ENCODE data around the gene MN1.

Gene MN1

DNA sequence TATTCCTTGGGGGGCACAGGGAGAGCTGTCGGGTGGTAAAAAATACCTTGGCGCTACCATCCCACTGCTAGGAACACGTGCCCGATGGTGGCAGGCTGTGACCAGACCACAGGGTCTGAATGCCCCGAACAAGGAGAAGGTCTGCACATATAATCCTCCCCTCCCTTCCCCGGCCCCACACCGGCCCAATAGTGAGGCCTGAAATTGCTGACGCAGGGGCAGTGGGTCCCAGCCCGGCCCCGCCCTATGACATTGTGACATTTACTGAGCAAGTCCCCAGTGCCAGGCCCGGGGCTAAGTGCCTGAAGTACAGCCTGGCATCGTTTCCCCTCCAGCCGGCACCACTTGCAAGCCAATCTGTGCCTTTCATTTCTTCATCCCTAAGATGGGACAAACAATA, 19.5 kb downstream of the MN1 start:
- DNase-seq (ENCODE audit: low spot score) = no peak

DNA sequence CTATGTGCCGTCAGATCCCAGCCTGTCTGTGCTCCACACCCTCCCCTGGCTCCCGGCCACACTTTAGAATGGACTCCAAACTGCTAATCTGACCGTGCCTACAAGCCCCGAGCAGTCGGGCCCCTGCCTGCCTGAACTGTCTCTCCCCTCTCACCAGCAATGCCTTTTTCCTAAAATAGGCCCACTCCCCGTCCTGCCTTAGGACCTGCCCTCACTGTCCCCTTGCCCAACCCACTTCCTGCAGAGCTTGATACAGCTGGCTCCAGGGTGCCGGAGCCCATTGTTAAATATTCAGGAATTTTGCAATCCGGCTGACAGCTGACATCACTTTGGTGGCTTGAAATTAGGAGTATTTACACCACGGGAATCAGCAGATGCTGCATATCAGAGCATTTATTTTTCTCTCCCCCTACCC, 21.4 kb downstream of the MN1 start:
- no peak for DNase-seq (ENCODE audit: low spot score)

DNA sequence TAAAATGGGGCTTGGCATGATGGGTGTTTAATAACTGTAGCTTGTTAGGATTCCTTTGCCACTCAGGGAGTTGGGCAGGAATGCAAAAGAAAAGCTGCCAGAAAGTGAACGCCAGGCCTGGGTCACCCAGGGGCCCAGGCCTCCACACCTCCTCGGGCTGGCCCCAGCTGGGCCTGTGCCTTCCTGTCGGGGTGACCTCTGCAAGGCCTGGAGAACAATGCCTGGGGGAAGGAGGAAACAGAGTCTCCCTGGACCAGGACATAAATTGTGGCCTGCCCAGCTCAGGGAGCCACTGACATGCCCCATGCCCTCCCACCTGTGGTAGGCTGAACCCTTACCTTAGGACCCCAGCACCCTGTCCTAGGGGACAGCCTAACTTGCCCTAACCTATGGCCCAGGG, 21.9 kb downstream of the MN1 start:
- DNase-seq (ENCODE audit: low spot score) = no peak

DNA sequence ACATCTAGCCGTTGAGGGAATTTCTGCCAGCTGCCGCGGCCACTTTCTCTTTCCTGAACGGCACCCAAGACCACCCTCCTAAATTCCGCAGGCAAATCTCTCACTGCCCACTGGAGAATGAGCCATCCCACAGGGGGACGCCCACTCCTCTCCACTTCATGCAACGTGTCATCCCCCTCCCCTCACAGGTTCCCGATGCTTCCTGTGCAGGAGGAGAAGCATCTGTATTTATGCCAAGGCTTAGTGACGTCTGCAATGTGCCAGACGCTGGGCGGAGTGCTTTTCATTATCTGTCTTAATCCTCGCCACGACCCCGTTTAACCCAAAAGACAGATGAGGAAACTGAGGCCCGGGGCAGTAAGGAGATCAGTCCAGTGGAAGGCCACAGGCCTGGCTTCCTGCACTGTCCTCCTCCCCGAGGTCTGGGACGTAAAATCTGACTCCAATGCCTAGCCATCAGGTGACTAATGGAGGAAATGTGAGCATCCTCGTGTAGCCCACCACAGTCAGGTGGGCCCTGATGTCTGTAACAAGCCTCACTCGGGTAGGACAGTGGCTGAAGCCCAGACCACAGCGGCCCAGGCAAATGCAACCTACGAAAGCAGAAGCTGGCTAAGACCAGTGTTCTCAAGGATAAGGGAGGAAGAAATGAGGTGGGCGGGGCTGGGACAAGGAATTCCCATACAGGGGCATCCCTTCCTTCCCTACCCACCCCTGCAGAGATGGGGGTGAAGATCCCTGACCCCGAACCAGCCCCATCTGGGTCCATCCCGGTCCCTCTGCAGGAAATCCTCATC, 23.1 kb downstream of the MN1 start:
- DNase-seq (ENCODE audit: low spot score) = no peak

DNA sequence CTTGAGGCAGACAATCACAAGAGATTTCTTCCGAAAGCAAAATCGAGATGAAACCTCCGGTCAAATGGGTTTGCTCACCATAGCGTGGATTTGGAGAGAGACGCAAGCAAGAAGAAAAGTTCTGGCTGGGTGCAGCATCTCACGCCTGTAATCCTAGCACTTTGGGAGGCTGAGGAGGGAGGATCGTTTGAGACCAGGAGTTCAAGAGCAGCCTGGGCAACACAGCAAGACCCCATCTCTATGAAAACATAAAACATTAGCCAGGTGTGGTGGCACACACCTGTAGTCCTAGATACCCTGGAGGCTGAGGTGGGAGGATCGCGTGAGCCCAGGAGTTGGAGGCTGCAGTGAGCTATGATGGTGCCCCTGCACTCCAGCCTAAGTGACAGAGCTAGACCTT, 24.4 kb downstream of the MN1 start:
- no peak for DNase-seq (ENCODE audit: low spot score)

DNA sequence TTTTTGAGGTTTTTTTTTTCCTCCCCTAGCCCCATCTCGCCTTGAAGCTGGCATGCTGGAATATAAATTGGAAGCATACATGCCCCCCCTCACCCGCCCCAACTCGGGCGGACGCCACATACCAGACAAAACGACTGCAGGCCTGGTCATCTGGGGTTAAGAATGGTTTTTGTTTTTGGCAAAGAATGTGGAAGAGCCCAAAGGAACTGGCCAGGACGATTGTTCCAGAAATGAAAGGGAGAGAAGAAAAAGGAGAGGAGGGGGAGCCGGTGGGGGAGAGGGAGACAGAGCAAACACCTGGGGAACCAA, 25.0 kb downstream of the MN1 start:
- no peak for DNase-seq (ENCODE audit: low spot score)

DNA sequence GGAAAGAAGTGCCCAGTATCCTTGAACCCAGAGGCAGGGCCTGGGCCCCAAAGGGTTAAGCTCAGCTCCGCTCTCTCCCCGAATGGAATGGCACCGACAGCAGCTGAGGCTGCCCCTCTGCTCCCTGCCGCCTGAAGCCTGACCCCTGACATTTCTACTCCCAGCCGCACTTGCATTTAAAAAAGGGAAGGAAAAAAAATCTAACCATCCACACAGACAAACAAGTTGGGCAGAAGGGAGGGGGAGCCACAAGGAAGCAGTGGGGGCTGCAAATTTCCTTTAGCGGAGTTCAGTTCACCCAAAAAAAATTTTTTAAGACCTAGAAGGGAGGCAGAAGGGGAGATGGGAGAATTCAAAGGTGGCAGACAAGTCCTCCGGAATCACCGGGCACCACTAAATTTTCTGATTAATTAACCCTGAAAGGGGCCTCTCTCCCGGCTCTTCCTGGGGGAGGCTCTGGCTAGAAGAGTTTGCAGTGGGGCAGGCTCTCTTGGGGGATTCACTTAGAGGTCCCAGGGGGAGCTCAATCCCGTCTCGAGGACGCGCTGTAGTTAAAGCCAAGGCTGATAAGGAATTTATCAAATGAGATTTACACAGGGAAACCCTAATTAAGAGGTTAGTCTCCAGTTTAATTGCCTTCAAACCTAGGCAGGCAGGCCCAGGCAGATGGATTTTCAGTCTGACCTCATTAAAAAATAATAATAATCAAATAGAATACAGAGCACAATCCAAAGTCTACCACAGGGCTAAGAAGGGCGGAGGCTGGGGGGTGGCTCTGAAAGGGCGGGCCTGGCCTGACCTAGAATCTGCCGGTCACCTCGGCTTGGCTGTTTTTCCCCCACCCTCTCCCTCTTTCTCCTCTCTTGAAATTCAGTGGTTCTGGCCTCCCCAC, 25.6 kb downstream of the MN1 start:
- no peak for DNase-seq (ENCODE audit: low spot score)

DNA sequence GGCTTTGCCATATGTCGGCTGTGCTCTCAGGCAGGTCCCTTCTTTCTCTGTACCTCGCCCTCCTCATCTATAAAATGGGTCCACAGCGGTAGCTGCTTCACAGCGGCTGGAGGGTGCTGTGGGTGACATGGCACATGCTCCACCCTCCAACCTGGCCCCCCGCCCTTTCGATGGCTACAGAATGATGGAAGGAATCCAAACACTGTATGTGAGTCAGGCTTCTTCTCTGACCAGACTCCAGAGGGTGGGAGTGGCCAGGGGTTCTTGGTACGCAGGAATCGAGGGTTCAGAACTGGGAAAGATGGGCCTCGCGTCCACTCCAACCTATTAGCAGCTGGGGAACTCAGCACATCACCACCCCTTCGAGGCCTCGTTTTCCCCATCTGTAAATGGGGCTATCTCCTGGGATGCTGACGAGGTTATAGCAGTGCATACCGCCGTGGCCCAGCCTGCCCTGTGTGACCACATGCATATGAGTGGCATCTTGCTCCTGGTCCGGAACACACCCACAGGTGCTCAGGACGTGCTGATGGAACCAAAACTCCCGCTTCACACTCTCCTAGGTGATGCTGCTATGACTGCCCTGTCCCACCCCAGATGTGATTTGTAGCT, 26.4 kb downstream of the MN1 start:
- DNase-seq (ENCODE audit: low spot score) = no peak

DNA sequence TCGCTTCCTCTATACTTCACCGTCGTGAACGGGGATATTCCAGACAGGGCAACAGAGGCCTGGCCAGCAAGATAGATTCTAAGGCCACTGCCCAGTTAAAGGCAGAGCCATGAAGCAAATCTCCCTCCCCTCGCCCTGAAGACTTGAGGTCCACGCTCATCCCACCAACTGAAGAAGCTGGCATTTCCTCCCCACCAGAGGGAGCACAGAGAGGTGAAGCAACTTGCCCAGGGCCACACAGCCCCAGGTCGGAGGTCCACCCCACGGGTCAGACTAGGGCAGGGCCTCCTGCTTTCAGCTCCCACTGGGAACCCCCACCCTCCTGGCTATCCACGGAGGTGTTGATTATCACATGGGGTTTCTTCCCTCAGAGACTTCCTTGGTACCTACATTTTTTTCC, 27.4 kb downstream of the MN1 start:
- no peak for DNase-seq (ENCODE audit: low spot score)

DNA sequence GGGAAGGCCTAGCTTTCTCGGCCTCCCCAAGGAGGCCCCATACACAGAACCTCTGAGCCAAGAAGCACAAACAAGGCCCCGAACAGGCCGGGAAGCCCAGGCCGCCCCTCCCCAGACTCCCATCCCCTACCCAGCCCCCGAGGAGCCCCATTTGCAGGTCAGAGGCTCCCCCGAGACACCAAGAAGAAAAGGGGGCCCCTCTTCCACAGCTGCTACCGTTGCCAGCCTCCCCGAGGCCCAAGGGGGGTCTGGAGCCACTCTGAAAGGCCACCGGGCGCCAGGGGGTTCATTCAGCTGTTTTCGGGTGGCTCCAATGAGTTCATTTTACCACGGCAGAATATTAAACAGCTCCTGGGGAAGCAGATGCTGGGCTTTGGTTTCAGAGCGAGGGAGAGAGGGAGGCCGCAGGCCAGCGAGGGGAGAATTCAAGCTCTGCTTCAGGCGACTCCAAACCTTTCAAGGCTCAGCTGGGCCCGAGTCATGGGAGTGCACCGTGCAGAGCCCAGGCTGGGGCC, 28.5 kb downstream of the MN1 start:
- DNase-seq (ENCODE audit: low spot score) = no peak

DNA sequence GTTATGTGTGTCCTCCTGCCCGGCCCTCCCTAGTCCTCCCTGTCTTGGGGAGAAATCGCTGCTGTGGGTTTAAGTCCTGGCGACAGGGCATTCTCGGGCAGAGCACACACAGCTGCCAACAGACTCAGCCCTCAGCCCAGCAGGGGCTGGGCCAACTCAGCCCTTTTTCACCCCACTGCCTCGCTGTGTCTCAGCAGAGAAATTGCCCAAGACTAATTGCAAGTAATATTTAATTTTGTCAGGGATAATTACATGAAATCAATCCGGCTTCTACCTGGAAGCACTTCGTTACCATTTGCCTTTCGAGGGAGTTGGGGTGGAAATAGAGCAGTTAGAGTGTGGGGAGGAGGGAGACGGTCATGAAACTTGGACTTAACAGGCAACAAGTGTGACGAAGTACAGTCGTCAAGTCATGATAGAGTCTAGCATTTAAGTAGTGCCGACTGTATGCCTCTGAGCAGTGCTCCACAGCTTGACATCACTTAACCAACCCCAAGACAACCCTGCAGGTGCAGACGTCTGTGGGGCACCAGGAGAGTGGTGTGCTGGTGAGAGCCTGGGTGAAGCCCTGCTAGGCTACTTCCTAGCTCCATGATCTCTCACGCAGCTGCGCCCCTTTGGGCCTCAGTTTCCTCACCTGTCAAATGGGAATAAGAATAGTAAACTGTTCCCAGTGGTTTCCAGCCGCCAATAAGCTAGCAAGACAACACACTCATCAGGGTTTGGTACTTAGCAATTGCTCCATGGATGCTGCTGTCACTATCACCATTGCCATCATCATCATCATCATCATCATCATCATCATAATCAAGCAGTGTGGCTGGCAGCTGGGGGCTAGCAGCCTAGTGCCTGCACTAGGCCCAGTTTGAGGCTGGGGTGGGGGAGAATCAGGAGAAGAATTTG, 29.2 kb downstream of the MN1 start:
- DNase-seq (ENCODE audit: low spot score) = no peak

DNA sequence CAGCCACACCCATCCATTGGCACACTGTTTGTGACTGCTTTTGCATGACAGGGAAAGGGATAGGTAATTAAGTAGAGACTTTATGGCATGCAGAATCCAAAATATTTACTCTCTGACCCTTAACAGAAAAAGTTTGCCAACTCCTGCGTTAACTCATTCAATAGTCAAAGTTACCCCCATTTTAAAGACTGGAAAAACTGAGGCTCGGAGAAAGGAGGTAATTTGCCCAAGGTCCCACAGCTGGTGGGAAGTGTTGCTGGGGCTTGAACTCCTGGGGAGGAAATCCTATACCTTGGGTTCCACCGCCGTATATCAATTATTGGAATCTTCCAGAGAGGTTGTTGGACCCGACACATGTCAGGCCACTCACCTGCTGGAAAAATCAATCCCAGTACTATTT, 29.9 kb downstream of the MN1 start:
- no peak for DNase-seq (ENCODE audit: low spot score)

DNA sequence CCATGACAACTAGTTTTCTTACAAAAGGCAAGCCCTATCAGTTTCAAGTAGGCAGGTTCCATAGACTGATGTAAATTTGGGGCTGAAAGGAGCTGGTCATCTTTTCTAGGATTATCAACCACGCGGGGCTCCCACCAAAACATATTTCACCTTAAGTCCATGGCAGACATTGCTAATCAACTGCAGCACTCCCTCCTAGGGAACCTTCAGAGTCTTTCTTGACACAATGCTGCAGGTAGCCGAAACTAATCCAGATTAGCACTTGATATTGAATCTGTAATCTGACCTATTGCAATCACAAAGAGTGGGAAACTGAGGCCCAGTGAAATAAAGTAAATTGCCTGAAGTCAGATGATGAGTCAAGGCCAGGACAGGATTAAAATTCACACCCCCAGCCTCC, 32.5 kb downstream of the MN1 start:
- DNase-seq (ENCODE audit: low spot score) = no peak

DNA sequence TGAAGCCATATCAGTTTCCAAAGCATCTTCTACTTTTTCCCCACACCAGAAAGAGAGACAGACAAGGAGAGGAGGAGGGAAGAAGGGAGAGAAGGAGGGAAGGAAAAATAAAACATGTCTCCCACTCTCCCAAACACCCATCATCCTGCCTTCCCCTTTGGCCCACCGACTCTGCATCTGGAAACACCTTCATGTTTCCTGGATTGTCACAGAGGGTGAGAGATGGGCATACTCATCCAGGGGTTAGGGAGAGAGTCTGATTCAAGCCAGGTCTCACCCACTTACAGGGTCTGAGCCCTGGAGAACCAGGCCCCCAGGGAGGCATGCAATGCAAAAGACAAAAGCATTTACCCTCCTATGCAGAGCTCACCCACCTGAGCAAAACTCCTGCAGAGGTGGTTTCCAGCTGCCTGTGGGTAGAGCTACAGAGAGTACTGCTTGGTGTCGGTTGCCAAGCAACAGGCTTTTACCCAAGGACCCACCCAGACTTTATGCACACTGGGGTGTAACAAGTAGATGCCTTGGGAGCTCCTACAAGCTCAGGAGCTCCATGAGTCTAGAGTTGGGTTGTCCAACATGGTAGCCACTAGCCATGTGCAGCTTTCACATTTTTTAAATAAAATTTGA, 33.4 kb downstream of the MN1 start:
- DNase-seq (ENCODE audit: low spot score) = no peak

DNA sequence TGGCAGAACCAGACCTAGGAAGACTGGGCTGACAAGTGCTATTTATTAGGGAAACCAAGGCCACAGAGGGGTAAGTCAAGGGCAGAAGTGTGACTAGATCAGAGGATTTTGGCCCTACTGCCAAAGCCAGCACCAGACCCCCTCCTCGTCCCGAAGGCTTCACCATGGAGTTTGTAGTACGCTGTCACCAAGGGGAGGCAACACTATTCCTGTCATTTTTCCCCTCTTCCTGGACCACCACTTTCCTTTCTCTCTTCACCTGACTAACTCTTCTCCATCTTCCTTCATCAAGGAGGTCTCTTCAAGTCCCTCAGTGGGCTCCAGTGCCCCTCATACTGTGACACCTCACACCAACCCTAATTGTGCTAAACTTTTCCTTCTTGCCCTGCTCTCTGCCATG, 34.9 kb downstream of the MN1 start:
- DNase-seq (ENCODE audit: low spot score) = no peak

DNA sequence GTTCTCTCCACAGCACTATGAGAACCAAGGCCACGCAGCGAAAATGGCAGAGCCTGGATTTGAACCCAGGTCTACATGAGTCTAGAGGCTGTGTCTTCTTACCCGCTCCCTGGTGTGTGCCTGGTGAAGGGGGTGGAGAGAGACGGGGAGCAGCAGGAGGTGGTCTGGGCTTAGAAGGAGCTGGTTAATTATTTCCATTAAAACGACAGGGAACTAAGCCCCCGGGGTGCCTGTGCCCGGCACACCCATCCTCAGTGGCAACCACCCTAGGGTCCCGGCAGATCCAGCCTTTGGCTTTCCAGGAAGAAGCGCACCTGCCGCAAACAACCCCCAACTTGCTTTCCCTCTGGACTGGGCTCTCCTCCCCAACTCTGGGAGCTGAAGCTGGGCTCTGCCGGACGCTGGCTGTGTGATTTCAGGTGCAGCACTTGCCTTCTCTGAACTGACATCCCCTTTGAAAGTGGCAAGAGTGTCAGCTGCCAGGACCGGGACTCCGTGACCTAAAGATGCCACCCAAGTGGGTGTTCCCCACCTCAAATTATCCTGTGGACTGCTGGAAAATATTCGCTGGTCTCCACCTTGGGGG, 35.8 kb downstream of the MN1 start:
- no peak for DNase-seq (ENCODE audit: low spot score)

DNA sequence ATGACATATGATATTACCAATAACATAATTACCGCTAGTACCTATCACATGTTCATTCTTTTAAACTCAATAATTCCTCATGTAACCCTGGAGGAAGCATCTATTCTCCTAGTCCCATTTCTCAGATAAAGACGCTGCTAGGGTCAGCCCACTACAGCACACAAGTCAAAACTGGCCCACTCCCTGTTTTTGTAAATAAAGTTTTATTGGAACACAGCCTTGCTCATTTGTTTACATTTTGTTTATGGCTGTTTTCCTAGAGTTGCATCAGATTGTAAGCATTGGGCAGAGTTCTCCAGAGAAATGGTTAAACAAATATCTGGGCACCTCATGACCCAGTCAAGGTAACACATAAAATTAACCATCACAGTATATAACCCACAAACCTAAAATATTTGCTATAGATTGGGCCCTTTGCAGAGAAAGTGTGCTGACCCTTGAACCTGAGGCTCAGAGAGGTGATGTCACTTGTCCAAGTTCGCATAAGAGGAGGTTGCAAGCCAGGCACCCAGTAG, 36.8 kb downstream of the MN1 start:
- no peak for DNase-seq (ENCODE audit: low spot score)

DNA sequence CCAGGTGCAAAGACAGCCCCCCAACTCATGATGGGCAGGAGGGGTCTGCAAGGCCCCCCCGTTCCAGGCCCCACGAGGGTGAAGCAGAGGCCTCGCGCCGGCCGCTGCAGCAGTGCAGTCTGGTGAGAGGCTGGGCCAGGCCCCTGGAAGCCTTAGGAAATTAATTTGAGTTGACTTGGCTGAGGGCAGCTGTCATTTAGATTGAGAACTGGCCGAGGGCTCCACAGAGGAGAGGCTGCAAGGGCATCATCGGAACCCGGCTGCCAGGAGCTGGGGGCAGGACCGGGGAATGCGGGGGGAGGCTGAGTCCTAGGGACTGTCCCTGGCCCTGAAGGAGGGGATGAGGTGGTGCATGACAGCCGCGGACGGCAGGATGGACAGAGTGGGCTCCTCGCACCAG, 39.9 kb downstream of the MN1 start:
- DNase-seq (ENCODE audit: low spot score) = no peak

DNA sequence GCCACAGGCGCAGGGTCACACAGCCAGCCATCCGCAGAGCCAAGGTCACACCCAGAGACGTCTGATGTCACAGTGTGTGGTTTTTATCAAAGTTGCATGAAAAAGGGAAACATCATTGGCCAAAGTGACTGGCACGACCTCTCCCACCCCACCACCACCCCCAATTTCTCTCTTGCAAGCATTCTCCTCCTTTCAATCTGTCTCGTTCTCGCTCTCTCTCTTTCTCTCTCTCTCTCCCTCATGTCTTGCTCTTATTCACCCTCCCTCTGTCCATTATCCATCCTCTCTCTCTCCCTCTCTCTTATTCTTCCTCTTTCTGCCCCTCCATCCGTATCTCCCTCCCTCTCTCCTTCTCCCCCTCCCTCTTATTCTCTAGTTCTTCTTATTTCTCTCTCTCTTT, 40.6 kb downstream of the MN1 start:
- no peak for DNase-seq (ENCODE audit: low spot score)

DNA sequence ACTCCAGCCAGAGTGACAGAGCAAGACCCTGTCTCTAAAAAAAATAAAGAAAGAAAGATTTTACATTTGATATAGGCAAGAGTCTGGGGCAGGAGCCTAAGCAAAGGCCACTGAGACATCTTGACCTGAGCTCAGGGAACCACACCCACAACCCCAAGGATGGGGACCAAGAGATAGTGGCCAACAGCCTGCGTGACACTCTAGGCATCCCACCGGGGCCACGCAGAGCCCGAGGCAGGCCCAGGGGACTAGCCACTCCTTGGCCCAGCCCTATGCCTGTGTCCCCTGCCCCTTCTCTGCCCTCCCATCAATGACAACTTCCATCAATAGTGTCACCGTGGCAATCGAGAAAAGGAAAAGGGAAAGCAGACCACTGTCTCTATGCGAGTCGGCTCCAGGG, 41.1 kb downstream of the MN1 start:
- no peak for DNase-seq (ENCODE audit: low spot score)
